ENCODE data around the gene TRAPPC6A.
A peak's percentile ranks its signal among the peaks of the same experiment; 100 is the strongest.

The TRAPPC6A gene

DNA sequence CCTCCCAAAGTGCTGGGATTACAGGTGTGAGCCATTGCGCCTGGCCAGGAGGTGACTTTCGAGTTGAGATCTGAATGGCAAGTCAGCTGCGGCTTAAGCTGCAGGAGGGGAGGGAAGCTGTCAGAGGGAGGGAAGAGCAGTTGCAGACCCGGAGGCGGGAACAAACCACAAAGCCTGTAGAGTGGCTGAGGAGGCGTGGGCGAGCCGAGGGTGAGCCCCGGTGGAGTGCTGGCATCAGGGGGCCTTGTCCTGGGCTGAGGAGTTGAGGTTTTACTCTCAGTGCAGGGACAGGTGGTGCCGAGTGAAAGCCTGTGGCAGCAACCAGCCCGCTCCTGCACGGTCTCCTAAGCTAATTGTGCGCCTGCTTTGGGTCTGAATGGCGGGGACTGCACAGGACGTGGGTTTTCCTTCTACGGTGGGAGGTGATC is 60.9 kb downstream of the TRAPPC6A start:
- H3K4me1 ChIP-seq (ENCODE audit: control extremely low read depth in 1 of 4, control insufficient read depth in 4 of 4, insufficient read depth in 4 of 4, low read length in 3 of 4) = peaks cover 5 to 82% (median 70%) of the 10 kb centered on the region in 4 experiments
- no peaks in the 10 kb centered on the region for H3K27me3 ChIP-seq (replicated peaks in 2 of 5; ENCODE audit: control insufficient read depth in 4 of 5, insufficient read depth in 5 of 5, low read length in 4 of 5)
- H3K36me3 ChIP-seq (ENCODE audit: control insufficient read depth in 4 of 4, insufficient read depth in 4 of 4, low read length in 3 of 4) = no peaks in the 10 kb centered on the region
- no peaks in the 10 kb centered on the region for H3K9me3 ChIP-seq (ENCODE audit: control extremely low read depth in 1 of 5, control insufficient read depth in 4 of 5, insufficient read depth in 2 of 5, low read depth in 1 of 5, low read length in 4 of 5)
- peak; percentile 58 to 92 (median 89) for DNase-seq
- 2% methylated on average over 14 of the region's 16 CpGs for WGBS (ENCODE audit: insufficient coverage)
- POLR2A ChIA-PET = no interaction called here
- no peak overlapping the region for H3K27ac ChIP-seq (ENCODE audit: insufficient read depth in 1 of 2, low read depth in 1 of 2, low read length in 2 of 2, poor library complexity in 1 of 2, severe bottlenecking in 2 of 2)
- CTCF ChIA-PET = interaction anchor here (0.8 to 3.0 kb wide), 6 partner anchors 9 to 428 kb away, joined by 3 to 15 read pairs (median 6); partner anchors contain the start of gene PPP1R37
- H3K4me3 ChIP-seq (ENCODE audit: control insufficient read depth in 1 of 7, extremely low read depth in 1 of 7, insufficient read depth in 4 of 7, low read depth in 2 of 7, low read length in 6 of 7) = peak overlapping the region in 4 of 7 experiments; percentile 4 to 42 (median 36)

DNA sequence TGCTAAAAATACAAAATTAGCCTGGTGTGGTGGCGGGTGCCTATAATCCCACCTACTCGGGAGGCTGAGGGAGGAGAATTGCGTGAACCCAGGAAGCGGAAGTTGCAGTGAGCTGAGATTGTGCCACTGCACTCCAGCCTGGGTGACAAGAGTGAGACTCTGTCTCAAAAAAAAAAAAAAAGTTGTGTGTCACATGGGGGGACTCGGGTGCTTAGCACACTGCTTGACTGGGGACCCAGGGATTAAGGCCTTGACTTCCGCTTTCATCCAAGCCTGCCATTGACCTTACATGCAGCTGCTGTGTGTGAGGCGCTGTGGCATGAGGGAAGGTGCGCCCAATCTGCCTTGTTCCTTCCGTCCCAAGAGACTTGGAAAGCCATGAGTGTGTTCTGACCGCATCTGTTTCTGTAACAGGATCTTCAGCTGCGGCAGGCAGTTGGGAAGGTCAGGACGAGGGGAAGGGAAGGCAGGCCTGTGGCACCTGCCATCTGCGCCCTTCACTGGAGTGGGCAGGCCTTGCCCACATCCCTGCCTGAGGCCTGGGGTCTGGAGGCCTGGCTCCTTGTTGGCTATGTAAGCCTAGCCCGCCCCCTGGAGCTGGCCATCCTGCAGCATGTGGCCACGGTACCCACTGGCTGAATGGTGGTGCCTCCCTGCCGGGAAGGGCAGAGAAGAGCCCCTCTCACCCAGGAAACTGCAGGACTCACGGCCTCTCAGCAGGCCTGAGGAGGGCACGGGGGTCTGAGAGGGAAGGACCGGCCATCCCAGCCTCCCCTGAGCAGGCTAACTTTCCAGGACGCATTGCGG is 62.0 kb downstream of the TRAPPC6A start:
- H3K4me1 ChIP-seq (ENCODE audit: control extremely low read depth in 1 of 4, control insufficient read depth in 4 of 4, insufficient read depth in 4 of 4, low read length in 3 of 4) = peaks cover 5 to 76% (median 60%) of the 10 kb centered on the region in 4 experiments
- 95% methylated on average over 21 of the region's 21 CpGs for WGBS (ENCODE audit: insufficient coverage)
- H3K4me3 ChIP-seq (ENCODE audit: control insufficient read depth in 1 of 7, extremely low read depth in 1 of 7, insufficient read depth in 4 of 7, low read depth in 2 of 7, low read length in 6 of 7) = no peak overlapping the region
- ChIA-PET POLR2A (no interaction called here), CTCF (interaction anchor here (0.6 to 2.2 kb wide), 3 partner anchors 11 to 438 kb away, joined by 3 to 7 read pairs (median 4); no protein-coding TSS in a partner anchor)
- peak in 1 of 3 donors; percentile 30 for DNase-seq
- H3K36me3 ChIP-seq (ENCODE audit: control insufficient read depth in 4 of 4, insufficient read depth in 4 of 4, low read length in 3 of 4) = no peaks in the 10 kb centered on the region
- H3K27me3 ChIP-seq (replicated peaks in 2 of 5; ENCODE audit: control insufficient read depth in 4 of 5, insufficient read depth in 5 of 5, low read length in 4 of 5) = no peaks in the 10 kb centered on the region
- H3K27ac ChIP-seq (ENCODE audit: insufficient read depth in 1 of 2, low read depth in 1 of 2, low read length in 2 of 2, poor library complexity in 1 of 2, severe bottlenecking in 2 of 2) = no peak overlapping the region
- no peaks in the 10 kb centered on the region for H3K9me3 ChIP-seq (ENCODE audit: control extremely low read depth in 1 of 5, control insufficient read depth in 4 of 5, insufficient read depth in 2 of 5, low read depth in 1 of 5, low read length in 4 of 5)

DNA sequence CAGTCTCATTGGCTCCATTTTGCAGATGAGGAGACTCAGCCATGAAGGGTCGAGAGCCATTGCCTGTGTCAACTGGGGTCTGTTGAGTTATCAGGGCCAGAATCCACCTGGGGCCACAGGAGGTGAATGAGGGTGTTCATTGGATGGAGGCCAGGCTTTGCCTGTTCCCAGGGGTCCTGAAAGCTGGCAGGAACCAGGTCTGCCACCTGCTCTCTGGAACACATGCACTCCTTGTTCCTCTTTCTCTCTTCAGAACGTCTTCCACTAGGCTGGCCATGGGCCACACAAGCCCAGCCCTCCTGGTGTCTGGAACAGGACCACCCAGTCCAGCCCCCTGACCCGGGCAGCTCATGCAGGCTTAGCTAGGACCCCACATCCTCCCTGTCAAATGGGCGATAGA is 63.9 kb downstream of the TRAPPC6A start:
- Histone ChIP-seq H3K4me3 (ENCODE audit: control insufficient read depth in 1 of 7, extremely low read depth in 1 of 7, insufficient read depth in 4 of 7, low read depth in 2 of 7, low read length in 6 of 7) (no peak overlapping the region), H3K36me3 (ENCODE audit: control insufficient read depth in 4 of 4, insufficient read depth in 4 of 4, low read length in 3 of 4) (peaks cover 0 to 3% (median 0%) of the 10 kb centered on the region in 4 experiments), H3K27ac (ENCODE audit: insufficient read depth in 1 of 2, low read depth in 1 of 2, low read length in 2 of 2, poor library complexity in 1 of 2, severe bottlenecking in 2 of 2) (no peak overlapping the region), H3K4me1 (ENCODE audit: control extremely low read depth in 1 of 4, control insufficient read depth in 4 of 4, insufficient read depth in 4 of 4, low read length in 3 of 4) (peaks cover 2 to 78% (median 57%) of the 10 kb centered on the region in 4 experiments), H3K9me3 (ENCODE audit: control extremely low read depth in 1 of 5, control insufficient read depth in 4 of 5, insufficient read depth in 2 of 5, low read depth in 1 of 5, low read length in 4 of 5) (no peaks in the 10 kb centered on the region), H3K27me3 (replicated peaks in 2 of 5; ENCODE audit: control insufficient read depth in 4 of 5, insufficient read depth in 5 of 5, low read length in 4 of 5) (no peaks in the 10 kb centered on the region)
- CTCF ChIA-PET = interaction anchor here (1.4 to 4.8 kb wide), 4 partner anchors 12 to 85 kb away, joined by 3 to 32 read pairs (median 6); no protein-coding TSS in a partner anchor
- DNase-seq = peak in 2 of 3 donors; percentile 25 to 39
- 89% methylated on average over 2 of the region's 4 CpGs for WGBS (ENCODE audit: insufficient coverage)
- POLR2A ChIA-PET = no interaction called here

DNA sequence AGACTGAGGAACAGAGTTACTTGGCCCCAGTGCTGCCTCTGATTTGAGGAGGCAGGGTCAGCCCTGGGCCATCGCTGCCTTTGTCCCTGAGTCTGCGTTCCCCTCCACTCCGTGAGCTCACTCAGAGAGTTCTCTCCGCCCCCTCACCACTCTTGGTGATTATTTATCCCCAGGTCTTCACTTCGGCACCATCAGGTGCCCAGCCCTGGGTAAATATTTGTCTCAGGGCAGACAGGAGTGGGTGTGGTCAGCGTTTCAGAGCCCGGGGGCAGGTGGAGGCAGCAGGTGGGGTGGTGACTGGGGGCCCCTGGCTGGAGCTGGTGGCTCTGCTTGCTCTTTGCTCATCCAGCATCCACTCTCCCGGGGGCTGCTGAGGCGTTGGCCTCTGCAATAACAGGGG is 64.4 kb downstream of the TRAPPC6A start:
- Histone ChIP-seq H3K9me3 (ENCODE audit: control extremely low read depth in 1 of 5, control insufficient read depth in 4 of 5, insufficient read depth in 2 of 5, low read depth in 1 of 5, low read length in 4 of 5) (no peaks in the 10 kb centered on the region), H3K27me3 (replicated peaks in 2 of 5; ENCODE audit: control insufficient read depth in 4 of 5, insufficient read depth in 5 of 5, low read length in 4 of 5) (no peaks in the 10 kb centered on the region), H3K4me3 (ENCODE audit: control insufficient read depth in 1 of 7, extremely low read depth in 1 of 7, insufficient read depth in 4 of 7, low read depth in 2 of 7, low read length in 6 of 7) (no peak overlapping the region), H3K4me1 (ENCODE audit: control extremely low read depth in 1 of 4, control insufficient read depth in 4 of 4, insufficient read depth in 4 of 4, low read length in 3 of 4) (peaks cover 2 to 78% (median 53%) of the 10 kb centered on the region in 4 experiments), H3K27ac (ENCODE audit: insufficient read depth in 1 of 2, low read depth in 1 of 2, low read length in 2 of 2, poor library complexity in 1 of 2, severe bottlenecking in 2 of 2) (no peak overlapping the region), H3K36me3 (ENCODE audit: control insufficient read depth in 4 of 4, insufficient read depth in 4 of 4, low read length in 3 of 4) (peaks cover 0 to 3% (median 0%) of the 10 kb centered on the region in 4 experiments)
- POLR2A ChIA-PET = interaction anchor here (0.9 kb wide), 1 partner anchor 9 kb away, joined by 3 read pairs; no protein-coding TSS in a partner anchor
- 97% methylated on average over 6 of the region's 9 CpGs for WGBS (ENCODE audit: insufficient coverage)
- CTCF ChIA-PET = interaction anchor here (0.8 to 4.8 kb wide), 7 partner anchors 11 to 86 kb away, joined by 3 to 32 read pairs (median 9); partner anchors contain the start of gene PPP1R37
- DNase-seq = no peak

Measured in common myeloid progenitor, CD34-positive (primary cell).